ENCODE data around the gene ASB13.

- TF ChIP-seq LEF1 (IDR thresholded peaks at IDR 0.05; ENCODE audit: borderline replicate concordance) (no peak), BHLHE40 (IDR thresholded peaks at IDR 0.05; ENCODE audit: borderline replicate concordance) (no peak), ARNT (IDR thresholded peaks at IDR 0.05) (no peak), ZNF384 (IDR thresholded peaks at IDR 0.05) (no peak), SP1 (IDR thresholded peaks at IDR 0.05) (no peak), FOXA1 (IDR thresholded peaks at IDR 0.05) (no peak), FOXK2 (IDR thresholded peaks at IDR 0.05) (no peak), HDGF (IDR thresholded peaks at IDR 0.05; ENCODE audit: borderline replicate concordance) (no peak)
Measured at GRCh38 chr10:5668429-5668828, 2.0 kb upstream of the ASB13 start.
